ENCODE results near the gene TPPP.

TPPP gene

DNA sequence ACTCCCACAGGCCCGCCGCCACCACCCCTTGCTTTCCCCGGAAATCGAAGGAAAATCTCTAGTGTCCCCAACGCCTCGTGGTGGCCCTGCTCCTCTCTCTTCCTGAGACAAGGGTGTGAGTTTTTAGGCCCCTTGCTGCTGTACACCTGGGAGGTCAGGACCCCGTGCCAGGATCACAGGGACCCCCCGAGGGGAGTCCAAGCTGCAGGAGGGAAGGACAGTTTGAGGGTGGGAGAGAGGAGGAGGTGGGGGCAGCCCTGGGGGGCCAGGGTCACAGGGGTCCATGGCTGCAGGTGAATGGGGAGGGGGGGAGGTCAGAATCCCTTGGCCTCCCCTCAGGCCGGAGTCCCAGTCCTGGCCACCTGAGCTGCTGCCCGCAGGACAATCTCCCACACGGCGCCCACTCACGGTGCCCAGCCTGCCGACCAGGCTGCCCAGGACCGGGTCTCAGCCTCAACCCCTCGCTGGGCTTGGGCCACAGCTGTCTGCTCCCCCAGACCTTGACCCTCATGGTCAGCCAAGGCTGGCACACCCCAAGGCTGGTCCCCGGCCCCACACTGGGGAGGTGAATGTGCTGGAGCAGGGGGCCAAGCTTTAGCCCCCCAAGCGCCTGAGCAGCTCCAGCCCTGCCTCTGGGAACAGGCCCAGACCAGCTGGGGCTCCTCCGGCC lies 19.9 kb downstream of the TPPP start:
- Histone ChIP-seq H3F3A (ENCODE audit: control insufficient read depth, insufficient read depth) (no peaks in the 10 kb centered on the region), H3K9me2 (replicated peaks; ENCODE audit: control insufficient read depth, low read length) (no peaks in the 10 kb centered on the region), H3K4me2 (ENCODE audit: low read length) (no peak overlapping the region), H3K79me2 (ENCODE audit: control insufficient read depth, low read length) (no peaks in the 10 kb centered on the region), H3K4me1 (ENCODE audit: control insufficient read depth, low read length) (peaks cover 7% of the 10 kb centered on the region; the same call in 1 of the 2 replicates), H3K4me3 (ENCODE audit: low read length) (no peak overlapping the region), H3K27me3 (ENCODE audit: control insufficient read depth, low read length) (peaks cover 13% of the 10 kb centered on the region), H3K9me3 (ENCODE audit: control insufficient read depth, insufficient read depth, low read length) (no peaks in the 10 kb centered on the region), H4K20me1 (ENCODE audit: control insufficient read depth, insufficient read depth, low read depth, low read length) (peaks cover 5% of the 10 kb centered on the region), H3K36me3 (ENCODE audit: control insufficient read depth, low read length) (peaks cover 5% of the 10 kb centered on the region; the same call in 1 of the 2 replicates), H3K27ac (ENCODE audit: low read depth, low read length) (no peak overlapping the region)
- no peak for TF ChIP-seq EZH2phosphoT487 (IDR thresholded peaks at IDR 0.05; ENCODE audit: borderline replicate concordance, low read length)

DNA sequence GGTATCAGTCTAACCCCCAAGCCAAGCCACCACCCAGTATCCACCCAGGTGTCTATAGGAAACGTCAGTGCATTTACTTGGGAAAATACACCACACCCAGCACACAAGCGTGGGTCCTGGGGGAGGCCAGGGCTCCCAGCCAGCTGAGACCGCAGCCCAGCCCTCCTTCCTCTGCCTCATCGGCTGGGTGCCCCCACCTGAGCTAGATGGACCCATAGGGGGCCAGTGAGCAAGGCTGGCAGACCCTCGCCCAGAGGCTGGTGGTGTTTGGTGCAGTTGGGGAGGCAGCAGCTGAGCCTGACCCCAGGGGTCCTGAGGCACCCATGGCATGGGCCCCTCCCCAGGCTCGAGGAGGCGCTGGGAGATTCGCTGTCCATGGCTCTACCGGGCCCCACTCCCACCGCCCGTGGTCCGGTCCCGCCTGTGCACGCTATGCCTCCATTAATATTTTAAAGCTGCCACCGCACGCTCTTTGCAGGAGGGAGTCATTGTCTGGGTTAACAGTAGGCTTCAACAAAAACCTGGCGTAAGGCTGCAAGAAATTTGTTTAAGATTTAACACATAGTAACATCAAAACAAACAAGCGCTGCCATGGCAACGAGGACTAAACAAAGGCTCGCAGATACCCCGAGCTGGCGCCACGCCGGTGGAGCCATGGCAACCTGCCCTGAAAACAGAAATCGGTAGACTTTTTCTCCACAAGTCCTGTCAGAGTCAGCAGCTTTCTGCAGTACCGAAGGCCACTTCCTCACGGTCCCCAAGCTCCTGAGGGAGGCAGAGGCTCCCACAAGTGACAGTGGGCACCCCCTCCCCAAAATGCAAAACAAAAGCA lies 20.6 kb downstream of the TPPP start:
- H3K27me3 ChIP-seq (ENCODE audit: control insufficient read depth, low read length): peaks cover 13% of the 10 kb centered on the region
- H3K4me1 ChIP-seq (ENCODE audit: control insufficient read depth, low read length): peaks cover 7% of the 10 kb centered on the region; the same call in 1 of the 2 replicates
- H3K4me3 ChIP-seq (ENCODE audit: low read length): no peak overlapping the region
- no peak for TF ChIP-seq EZH2phosphoT487 (IDR thresholded peaks at IDR 0.05; ENCODE audit: borderline replicate concordance, low read length)
- TF ChIP-seq, protein P1, sequence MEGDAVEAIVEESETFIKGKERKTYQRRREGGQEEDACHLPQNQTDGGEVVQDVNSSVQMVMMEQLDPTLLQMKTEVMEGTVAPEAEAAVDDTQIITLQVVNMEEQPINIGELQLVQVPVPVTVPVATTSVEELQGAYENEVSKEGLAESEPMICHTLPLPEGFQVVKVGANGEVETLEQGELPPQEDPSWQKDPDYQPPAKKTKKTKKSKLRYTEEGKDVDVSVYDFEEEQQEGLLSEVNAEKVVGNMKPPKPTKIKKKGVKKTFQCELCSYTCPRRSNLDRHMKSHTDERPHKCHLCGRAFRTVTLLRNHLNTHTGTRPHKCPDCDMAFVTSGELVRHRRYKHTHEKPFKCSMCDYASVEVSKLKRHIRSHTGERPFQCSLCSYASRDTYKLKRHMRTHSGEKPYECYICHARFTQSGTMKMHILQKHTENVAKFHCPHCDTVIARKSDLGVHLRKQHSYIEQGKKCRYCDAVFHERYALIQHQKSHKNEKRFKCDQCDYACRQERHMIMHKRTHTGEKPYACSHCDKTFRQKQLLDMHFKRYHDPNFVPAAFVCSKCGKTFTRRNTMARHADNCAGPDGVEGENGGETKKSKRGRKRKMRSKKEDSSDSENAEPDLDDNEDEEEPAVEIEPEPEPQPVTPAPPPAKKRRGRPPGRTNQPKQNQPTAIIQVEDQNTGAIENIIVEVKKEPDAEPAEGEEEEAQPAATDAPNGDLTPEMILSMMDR (IDR thresholded peaks at IDR 0.05; ENCODE audit: low read depth, low read length, poor library complexity, severe bottlenecking): no peak
- no peak overlapping the region for H3K4me2 ChIP-seq (ENCODE audit: low read length)
- H3K27ac ChIP-seq (ENCODE audit: low read depth, low read length): no peak overlapping the region
- no peaks in the 10 kb centered on the region for H3K79me2 ChIP-seq (ENCODE audit: control insufficient read depth, low read length)
- no peaks in the 10 kb centered on the region for H3F3A ChIP-seq (ENCODE audit: control insufficient read depth, insufficient read depth)
- peaks cover 5% of the 10 kb centered on the region for H4K20me1 ChIP-seq (ENCODE audit: control insufficient read depth, insufficient read depth, low read depth, low read length)
- H3K9me3 ChIP-seq (ENCODE audit: control insufficient read depth, insufficient read depth, low read length): no peaks in the 10 kb centered on the region
- peaks cover 5% of the 10 kb centered on the region; the same call in 1 of the 2 replicates for H3K36me3 ChIP-seq (ENCODE audit: control insufficient read depth, low read length)
- H3K9me2 ChIP-seq (replicated peaks; ENCODE audit: control insufficient read depth, low read length): no peaks in the 10 kb centered on the region

DNA sequence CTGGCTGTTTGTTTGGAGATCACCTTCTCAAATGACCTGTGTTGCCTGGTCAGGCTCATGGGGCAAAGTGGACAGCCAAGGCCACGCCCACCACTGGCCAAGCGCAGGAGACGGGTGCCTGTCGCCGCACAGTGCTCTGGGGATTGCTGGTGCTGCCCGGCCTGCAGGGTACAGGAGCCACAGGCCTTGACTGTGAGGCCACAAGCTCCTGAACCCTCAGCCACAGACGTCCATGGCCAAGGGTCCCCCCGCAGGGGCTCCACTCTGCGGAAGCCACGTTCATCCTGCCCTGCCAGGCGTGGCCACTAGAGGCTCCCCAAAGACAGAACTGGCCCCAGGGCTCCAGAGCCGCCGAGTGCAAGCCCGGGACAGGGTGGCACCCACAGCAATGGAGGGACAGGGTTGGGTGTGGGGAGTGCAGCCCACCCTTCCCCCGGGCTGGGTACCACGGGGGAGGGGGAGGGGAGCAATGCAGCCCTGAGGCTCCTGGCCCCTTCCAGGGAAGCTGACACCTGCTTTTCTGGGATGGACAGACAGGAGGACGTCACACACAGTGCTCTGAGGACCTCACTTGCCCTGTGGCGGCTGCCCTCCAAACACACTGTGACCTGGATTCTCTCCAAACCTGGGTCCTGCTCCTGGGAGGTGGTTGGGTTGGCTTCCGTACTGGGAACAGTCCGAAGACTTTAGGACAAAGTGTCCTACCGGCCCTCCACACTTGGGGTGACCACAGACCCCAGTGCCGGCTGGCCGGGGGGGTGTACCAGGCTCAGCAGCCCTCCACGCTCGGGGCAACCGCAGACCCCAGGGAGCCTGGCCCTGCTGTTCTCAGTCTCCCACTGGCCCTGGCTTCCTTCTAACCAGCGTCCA lies 21.5 kb downstream of the TPPP start:
- Histone ChIP-seq H4K20me1 (ENCODE audit: control insufficient read depth, insufficient read depth, low read depth, low read length) (peaks cover 5% of the 10 kb centered on the region), H3K36me3 (ENCODE audit: control insufficient read depth, low read length) (peaks cover 5% of the 10 kb centered on the region; the same call in 1 of the 2 replicates), H3K4me2 (ENCODE audit: low read length) (no peak overlapping the region), H3K9me3 (ENCODE audit: control insufficient read depth, insufficient read depth, low read length) (no peaks in the 10 kb centered on the region), H3K4me1 (ENCODE audit: control insufficient read depth, low read length) (peaks cover 7% of the 10 kb centered on the region; the same call in 1 of the 2 replicates), H3K4me3 (ENCODE audit: low read length) (no peak overlapping the region), H3F3A (ENCODE audit: control insufficient read depth, insufficient read depth) (no peaks in the 10 kb centered on the region), H3K9me2 (replicated peaks; ENCODE audit: control insufficient read depth, low read length) (no peaks in the 10 kb centered on the region), H3K79me2 (ENCODE audit: control insufficient read depth, low read length) (no peaks in the 10 kb centered on the region), H3K27me3 (ENCODE audit: control insufficient read depth, low read length) (peaks cover 13% of the 10 kb centered on the region), H3K27ac (ENCODE audit: low read depth, low read length) (no peak overlapping the region)
- no peak for TF ChIP-seq EZH2phosphoT487 (IDR thresholded peaks at IDR 0.05; ENCODE audit: borderline replicate concordance, low read length)
- TF ChIP-seq, protein P1 (IDR thresholded peaks at IDR 0.05; ENCODE audit: low read depth, low read length, poor library complexity, severe bottlenecking): peak; percentile 87

All from DOHH2 (cell line).